Right lobe of liver (tissue), 6 donors: Measurements from ENCODE around the gene CD1E. TPM values are rescaled to one million over a fixed set of nuclear protein-coding genes. Genes with fewer than 3 reads are reported as not detected.

Experiments
- ATAC-seq, 4 donors: fragments of 200-7000 bp; cut with Tn5 transposase; one replicate each; pipeline ENCODE4 v1.9.1; 2020; ENCODE audit warnings: mild to moderate bottlenecking in 4 of 4, moderate library complexity in 4 of 4
- DNase-seq, 3 donors: peaks; one replicate each; pipeline ENCODE4 v3.0.0-alpha.2; 2020
- H3K27ac ChIP-seq, 3 donors: fragments of 200-600 bp; one replicate each; pipeline ENCODE4 v1.8.0; 2022
- H3K27me3 ChIP-seq, 2 donors: fragments of 200-600 bp; one replicate each; pipeline ENCODE4 v1.8.0; 2022
- H3K36me3 ChIP-seq, 4 donors: fragments of 200-600 bp; sonication (generic) in 1 of 4; one replicate each; pipeline versions ENCODE4 v1.5.1 to v1.8.0; 2017 to 2022; ENCODE audit warnings: control low read depth in 1 of 4
- H3K4me1 ChIP-seq, 4 donors: fragments of 200-600 bp; sonication (generic) in 1 of 4; one replicate each; pipeline versions ENCODE4 v1.5.1 to v1.8.0; 2017 to 2022; ENCODE audit warnings: control low read depth in 1 of 4
- H3K4me3 ChIP-seq, 3 donors: fragments of 200-600 bp; one replicate each; pipeline ENCODE4 v1.8.0; 2022
- H3K9me3 ChIP-seq, 4 donors: fragments of 200-600 bp; sonication (generic) in 1 of 4; one replicate each; pipeline versions ENCODE4 v1.5.1 to v1.8.0; 2017 to 2022; ENCODE audit warnings: control low read depth in 1 of 4
- CTCF ChIP-seq, 4 donors: fragments of 200-600 bp in 3 of 4; fragments of 450-650 bp in 1 of 4; IDR thresholded peaks; one replicate each; pipeline versions ENCODE4 v1.5.1 to v1.8.0; 2016 to 2022; ENCODE audit warnings: antibody characterized with exemption in 4 of 4, mild to moderate bottlenecking in 2 of 4
- POLR2A ChIP-seq: fragments of 450-650 bp; IDR thresholded peaks from one replicate; pipeline ENCODE4 v1.6.1; 2017; ENCODE audit warnings: antibody characterized with exemption, mild to moderate bottlenecking
- WGBS: methylation state at CpG from one replicate; pipeline ENCODE4 v1.1.6; 2018; ENCODE audit warnings: low coverage, low lambda C conversion rate; ENCODE audit not compliant: insufficient coverage; ENCODE audit errors: missing lambda C conversion rate; 5-methylcytosine and 5-hydroxymethylcytosine counted together
- intact Hi-C, 2 donors: fragments of 100-400 bp; cut with DNase I; formaldehyde crosslinking; loops; one replicate each; pipeline versions ENCODE4 v1.11.2 to v1.14.1; 2022
- total RNA-seq, 6 experiments: library from RNA; depleted of rRNA in 2 of 6; stranded (reverse); fragments of >200 nt in 2 of 6; fragmentation: NEBNext Ultra II Directional in 3 of 6; extraction: Animal tissue kit (Norgen Biotek cat#: 25700) in 3 of 6; gene quantifications; one replicate each; pipeline versions ENCODE4 v1.1.0 to v1.2.4, GENCODE V29; 2016 to 2023
- donor health status: DM: no; HTN: yes; CAD: no.
- donor health status: DM: no; HTN: no; CAD: no.
- donor health status: DM: no; HTN: no; CAD: no.
- donor health status: DM: no; HTN: yes; CAD: no.
- donor health status: DM: no; HTN: yes; CAD: no.

CD1E gene
- total RNA-seq, 6 experiments from 2014 or later, result 0.58 TPM; not detected in 5

- ATAC-seq (no peak), DNase-seq (no peak)
- no peaks in the 10 kb centered on the region for H3K4me1 ChIP-seq
- H3K9me3 ChIP-seq, result no peaks in the 10 kb centered on the region
- intact Hi-C loops, result no loop called here
- no peak for TF ChIP-seq CTCF (IDR thresholded peaks at IDR 0.05)
- no peak for TF ChIP-seq POLR2A
- no peaks in the 10 kb centered on the region for H3K36me3 ChIP-seq
- WGBS, result 61% methylated on average over 5 of the region's 5 CpGs
- H3K4me3 ChIP-seq, result no peak overlapping the region
- H3K27me3 ChIP-seq, result no peaks in the 10 kb centered on the region
- H3K27ac ChIP-seq, result no peak overlapping the region
These were observed 53.4 kb downstream of the CD1E start for GRCh38 chr1:158407092-158407491.

Other genes starting within 250 kb of the CD1E start
- gene CD1D, start 173.0 kb upstream of the CD1E start, total RNA-seq, result 1 to 10 TPM; 5.4 to 8.9 (median 7.1) TPM
- gene CD1A, start 99.5 kb upstream of the CD1E start, total RNA-seq, result not detected
- under 1 TPM in 3 of 6 experiments, not detected in 3; 0.24 to 0.60 (median 0.31) TPM for gene CD1C, start 64.0 kb upstream of the CD1E start, total RNA-seq
- not detected for gene CD1B, start 22.4 kb upstream of the CD1E start, total RNA-seq
- not detected for gene OR10T2, start 45.6 kb downstream of the CD1E start, total RNA-seq
- not detected for gene OR10K2, start 72.3 kb downstream of the CD1E start, total RNA-seq
- gene OR10K1, start 107.9 kb downstream of the CD1E start, total RNA-seq, result not detected
- gene OR10R2, start 118.3 kb downstream of the CD1E start, total RNA-seq, result not detected
- gene OR6Y1, start 200.5 kb downstream of the CD1E start, total RNA-seq, result not detected
- gene OR6P1, start 216.7 kb downstream of the CD1E start, total RNA-seq, result not detected
- not detected for gene OR10X1, start 226.0 kb downstream of the CD1E start, total RNA-seq